ENCODE measurements around the gene NAA25. TPM values are rescaled to one million over a fixed set of nuclear protein-coding genes. Genes with fewer than 3 reads are reported as not detected.

Gene NAA25
- total and polyA plus RNA-seq, 9 of the 15 experiments (the other 6 are each of a cell fraction or from before 2014, with no cell fraction given), result 26.6 to 59.6 (median 48.9) TPM

- no CpG with 5 or more reads among the region's 2 CpGs for WGBS (ENCODE audit: insufficient coverage, low coverage, missing lambda C conversion rate)
- DNase-seq (ENCODE audit: extremely low read depth in 1 of 4, low spot score in 3 of 4), result no peak
Observed at GRCh38 chr12:111981987-111982386, 126.6 kb downstream of the NAA25 start.

More at GRCh38 chr12:111981987-111982386, 126.6 kb downstream of the NAA25 start:
- no peaks in the 10 kb centered on the region for H3K9me1 ChIP-seq (ENCODE audit: control insufficient read depth, insufficient read depth, low read length)
- in situ Hi-C loops (cut with MboI), result no loop called here
- H3K4me2 ChIP-seq (ENCODE audit: insufficient read depth, low read length), result no peak overlapping the region
- no peak overlapping the region for H2AFZ ChIP-seq (ENCODE audit: low read depth, low read length)
- no peaks in the 10 kb centered on the region; the same call in 2 of the 3 replicates for H3K36me3 ChIP-seq (ENCODE audit: control insufficient read depth, insufficient read depth, low read length)
- intact Hi-C loops (cut with micrococcal nuclease), result no loop called here
- H3K27me3 ChIP-seq (ENCODE audit: control insufficient read depth in 2 of 2, insufficient read depth in 2 of 2, low read length in 2 of 2), result no peaks in the 10 kb centered on the region
- peaks cover 9 to 16% of the 10 kb centered on the region in 2 experiments; a peak in 4 of 5 replicates for H3K4me1 ChIP-seq (replicated peaks in 1 of 2; ENCODE audit: control insufficient read depth in 2 of 2, insufficient read depth in 2 of 2, low read length in 2 of 2)
- ChIA-PET POLR2A (interaction anchor here (1.0 to 1.1 kb wide), 3 partner anchors 10 to 13 kb away, joined by 3 to 4 read pairs (median 4); no protein-coding TSS in a partner anchor), CTCF (ENCODE audit: low intra/inter-chr PET ratio) (no interaction called here)
- no TSS peak for BruUV-seq (replicated peaks)
- H3K27ac ChIP-seq (ENCODE audit: extremely low read depth, low read depth, low read length), result no peak overlapping the region
- no peak for TF ChIP-seq KDM1A (IDR thresholded peaks at IDR 0.05)
- no peak for TF ChIP-seq ZNF431 (CRISPR knock-in tag; IDR thresholded peaks at IDR 0.05)
- TF ChIP-seq POLR3A (IDR thresholded peaks at IDR 0.05; ENCODE audit: borderline replicate concordance, extremely low read depth, insufficient read depth, insufficient read length), result no peak
- TF ChIP-seq DDX20 (tag; IDR thresholded peaks at IDR 0.05; ENCODE audit: low read depth), result no peak
- TF ChIP-seq ADNP (tag; IDR thresholded peaks at IDR 0.05), result no peak
- no peak for TF ChIP-seq TCF7L2 (IDR thresholded peaks at IDR 0.05; ENCODE audit: low read depth, low read length)
- TF ChIP-seq ZNF561 (CRISPR knock-in tag; conservative IDR thresholded peaks at IDR 0.05), result no peak
- TF ChIP-seq, protein P1, sequence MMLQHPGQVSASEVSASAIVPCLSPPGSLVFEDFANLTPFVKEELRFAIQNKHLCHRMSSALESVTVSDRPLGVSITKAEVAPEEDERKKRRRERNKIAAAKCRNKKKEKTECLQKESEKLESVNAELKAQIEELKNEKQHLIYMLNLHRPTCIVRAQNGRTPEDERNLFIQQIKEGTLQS (IDR thresholded peaks at IDR 0.05), result no peak
- TF ChIP-seq, protein P1 (CRISPR knock-in tag; conservative IDR thresholded peaks at IDR 0.05), result no peak
- TF ChIP-seq HNRNPH1 (optimal IDR thresholded peaks at IDR 0.05; ENCODE audit: low read depth, low read length), result no peak
- H4K20me1 ChIP-seq (replicated peaks; ENCODE audit: control insufficient read depth, insufficient read depth, low read length), result no peaks in the 10 kb centered on the region
- no peak for FAIRE-seq
- H3K79me2 ChIP-seq (ENCODE audit: control insufficient read depth, insufficient read depth, low read length), result no peaks in the 10 kb centered on the region
- ATAC-seq, result no peak
- H3K9ac ChIP-seq (ENCODE audit: insufficient read depth in 1 of 2, low read depth in 2 of 2, low read length in 2 of 2), result no peak overlapping the region
- no peak overlapping the region for H3K4me3 ChIP-seq
- no peaks in the 10 kb centered on the region for H3K9me3 ChIP-seq (replicated peaks; ENCODE audit: control insufficient read depth, insufficient read depth, low read depth, low read length)
